ENCODE measurements around the gene IRF2BP1. TPM values are rescaled to one million over a fixed set of nuclear protein-coding genes. Genes with fewer than 3 reads are reported as not detected.

The IRF2BP1 gene
- total and polyA plus RNA-seq, 2 of the 13 experiments (the other 11 are each of a cell fraction or from before 2014, with no cell fraction given) = 4.3 to 14.3 TPM

GRCh38 chr19:45901432-45901911, 15.5 kb upstream of the IRF2BP1 start (continued):
- no peak for TF ChIP-seq ZNF512 (CRISPR knock-in tag; IDR thresholded peaks at IDR 0.05)
- no peak for TF ChIP-seq PAX8 (CRISPR knock-in tag; IDR thresholded peaks at IDR 0.05; ENCODE audit: borderline replicate concordance)
- no peak for TF ChIP-seq KAT2B (IDR thresholded peaks at IDR 0.05; ENCODE audit: borderline replicate concordance, low read depth, low read length)
- no peak for TF ChIP-seq PATZ1 (CRISPR knock-in tag; IDR thresholded peaks at IDR 0.05)
- TF ChIP-seq ZNF883 (CRISPR knock-in tag; IDR thresholded peaks at IDR 0.05; ENCODE audit: not compliant biosample characterization) = peak; percentile 40
- no peak for TF ChIP-seq ZFP1 (CRISPR knock-in tag; IDR thresholded peaks at IDR 0.05)
- no peak for TF ChIP-seq DNMT1 (CRISPR knock-in tag; IDR thresholded peaks at IDR 0.05)
- no peak for TF ChIP-seq TRIM24 (CRISPR knock-in tag; IDR thresholded peaks at IDR 0.05)
- TF ChIP-seq GMEB2 (CRISPR knock-in tag; IDR thresholded peaks at IDR 0.05; ENCODE audit: low read depth) = no peak
- no peak for TF ChIP-seq CSRNP2 (CRISPR knock-in tag; conservative IDR thresholded peaks at IDR 0.05; ENCODE audit: low read depth)
- no peak for TF ChIP-seq HOXA5 (CRISPR knock-in tag; IDR thresholded peaks at IDR 0.05)
- 0 out of 2 replicates have a peak, but pooled peaks have one; percentile 34 for TF ChIP-seq HES4 (CRISPR knock-in tag; IDR thresholded peaks at IDR 0.05; ENCODE audit: borderline replicate concordance)
- TF ChIP-seq ZNF230 (CRISPR knock-in tag; IDR thresholded peaks at IDR 0.05) = no peak
- TF ChIP-seq HNRNPH1 (optimal IDR thresholded peaks at IDR 0.05; ENCODE audit: low read depth, low read length) = no peak
- no peak for TF ChIP-seq E2F5 (CRISPR knock-in tag; conservative IDR thresholded peaks at IDR 0.05)
- no peak for TF ChIP-seq CERS6 (CRISPR knock-in tag; IDR thresholded peaks at IDR 0.05)
- peak; percentile 35; the same call in 1 of the 2 replicates for TF ChIP-seq ZNF773 (CRISPR knock-in tag; IDR thresholded peaks at IDR 0.05; ENCODE audit: borderline replicate concordance)
- no peak for TF ChIP-seq ZNF329 (CRISPR knock-in tag; IDR thresholded peaks at IDR 0.05; ENCODE audit: low read depth)
- TF ChIP-seq KLF15 (CRISPR knock-in tag; IDR thresholded peaks at IDR 0.05; ENCODE audit: borderline replicate concordance) = no peak
- TF ChIP-seq KLF12 (CRISPR knock-in tag; IDR thresholded peaks at IDR 0.05; ENCODE audit: borderline replicate concordance) = no peak
- TF ChIP-seq ZNF552 (CRISPR knock-in tag; IDR thresholded peaks at IDR 0.05; ENCODE audit: borderline replicate concordance) = no peak
- TF ChIP-seq ZNF354B (CRISPR knock-in tag; IDR thresholded peaks at IDR 0.05) = no peak

Measured in HepG2 (cell line).